NT2/D1 (cell line): ENCODE measurements around the gene ERCC3.

Experiments used
- SUZ12 ChIP-seq: IDR thresholded peaks from 2 replicates; pipeline ENCODE4 v1.6.1; 2011; ENCODE audit not compliant: insufficient read length, insufficient read depth; ENCODE audit errors: extremely low read depth
- YY1 ChIP-seq: IDR thresholded peaks from 2 replicates; pipeline ENCODE4 v1.6.1; 2011; ENCODE audit not compliant: insufficient read length, insufficient read depth
- ZNF274 ChIP-seq: IDR thresholded peaks from 2 replicates; pipeline ENCODE4 v1.6.1; 2011; ENCODE audit warnings: mild to moderate bottlenecking, low read depth, low read length

DNA sequence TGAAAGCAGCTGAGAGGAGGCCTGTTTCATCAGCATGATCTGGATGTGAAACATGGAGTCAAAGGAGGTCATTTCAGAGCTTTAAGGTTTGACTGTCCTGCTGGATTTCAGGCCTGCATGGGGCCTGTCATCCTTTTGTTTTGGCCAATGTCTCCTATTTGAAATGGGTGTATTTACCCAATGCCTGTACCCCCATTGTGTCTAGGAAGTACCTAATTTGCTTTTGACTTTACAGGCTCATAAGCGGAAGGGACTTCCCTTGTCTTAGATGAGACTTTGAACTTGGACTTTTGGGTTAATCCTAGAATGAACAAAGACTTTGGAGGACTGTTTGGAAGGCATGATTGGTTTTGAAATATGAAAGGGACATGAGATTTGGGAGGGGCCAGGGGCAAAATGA lies 54.5 kb downstream of the ERCC3 start:
- TF ChIP-seq YY1 (no peak), SUZ12 (no peak), ZNF274 (no peak)
